HL-60 (cell line): ENCODE results near the gene LARP4B.

ENCODE experiments used
- DNase-seq, 2 experiments: peaks; one replicate each; pipeline ENCODE4 v3.0.0-alpha.2; 2010 to 2020; ENCODE audit warnings: low read depth in 1 of 2, low spot score in 1 of 2
- H3K27ac ChIP-seq: fragments of 250-450 bp; sonication (Bioruptor Pico); replicated peaks from 2 replicates; pipeline ENCODE4 v1.5.1; 2020; ENCODE audit warnings: mild to moderate bottlenecking, moderate library complexity
- H3K27me3 ChIP-seq: fragments of 250-450 bp; sonication (Bioruptor Pico); 2 replicates; pipeline ENCODE4 v1.5.1; 2021; ENCODE audit warnings: mild to moderate bottlenecking, moderate library complexity; ENCODE audit not compliant: insufficient read depth, poor library complexity, severe bottlenecking
- H3K4me3 ChIP-seq: replicated peaks from 2 replicates; pipeline ENCODE4 v1.5.1; 2011; ENCODE audit warnings: mild to moderate bottlenecking, control low read depth, low read length; ENCODE audit not compliant: insufficient read depth
- GABPA ChIP-seq: IDR thresholded peaks from 2 replicates; pipeline ENCODE4 v1.6.1; 2012; ENCODE audit warnings: low read depth
- POLR2AphosphoS5 ChIP-seq: IDR thresholded peaks from 2 replicates; pipeline ENCODE4 v1.6.1; 2012; ENCODE audit warnings: low read depth
- SPI1 ChIP-seq: IDR thresholded peaks from 2 replicates; pipeline ENCODE4 v1.6.1; 2012; ENCODE audit warnings: low read depth, mild to moderate bottlenecking, borderline replicate concordance
- TF ChIP-seq, protein P1 (sequence below): IDR thresholded peaks from 2 replicates; pipeline ENCODE4 v1.6.1; 2012; ENCODE audit warnings: low read depth; ENCODE audit not compliant: insufficient replicate concordance
- TF ChIP-seq, protein P2 (sequence below): IDR thresholded peaks from one replicate; pipeline ENCODE4 v1.5.1; 2011; ENCODE audit warnings: low read length, control low read depth, inconsistent platforms; ENCODE audit not compliant: insufficient read depth

LARP4B gene

DNA sequence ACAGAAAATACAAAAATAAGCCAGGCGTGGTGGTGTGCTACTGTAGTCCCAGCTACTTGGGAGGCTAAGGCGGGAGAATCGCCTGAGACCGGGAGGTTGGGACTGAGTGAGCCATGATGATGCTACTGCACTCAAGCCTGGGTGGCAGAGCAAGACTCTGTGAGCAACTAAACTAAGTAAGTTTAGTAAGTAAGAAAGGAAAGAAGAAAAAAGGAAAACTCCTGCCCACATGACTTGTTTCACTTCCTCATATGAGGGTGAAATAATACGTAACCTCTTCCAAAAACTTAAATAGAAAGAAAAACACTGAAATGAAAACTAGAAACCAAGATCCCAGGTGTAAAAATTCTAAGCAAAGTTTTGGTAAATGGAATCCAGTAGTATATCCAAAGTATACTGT is 79.6 kb downstream of the LARP4B start:
- DNase-seq: peak in 1 of 2 experiments; percentile 5
- TF ChIP-seq POLR2AphosphoS5: no peak
- TF ChIP-seq SPI1: peak; percentile 39; the same call in 1 of the 2 replicates
- H3K4me3 ChIP-seq: no peak overlapping the region
- no peaks in the 10 kb centered on the region for H3K27me3 ChIP-seq
- H3K27ac ChIP-seq: no peak overlapping the region

DNA sequence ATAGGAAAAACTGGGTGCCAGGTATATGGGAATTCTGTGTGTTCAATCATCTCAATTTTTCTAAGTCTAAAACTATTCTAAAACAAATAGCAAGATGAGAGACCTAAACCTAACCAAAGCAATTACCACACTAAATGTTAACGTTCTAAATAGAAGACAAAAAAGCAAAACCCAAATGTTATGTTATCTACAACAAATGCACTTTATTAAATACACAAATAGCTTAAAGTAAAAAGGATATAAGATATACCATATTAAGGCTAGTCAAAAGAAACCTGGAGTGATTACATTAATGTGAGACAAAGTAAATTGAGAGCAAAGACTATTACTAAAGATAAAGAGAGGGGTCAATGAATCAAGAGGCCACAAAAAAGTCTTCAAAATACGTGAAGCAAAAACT is 81.4 kb downstream of the LARP4B start:
- no peak overlapping the region for H3K27ac ChIP-seq
- TF ChIP-seq, protein P1, sequence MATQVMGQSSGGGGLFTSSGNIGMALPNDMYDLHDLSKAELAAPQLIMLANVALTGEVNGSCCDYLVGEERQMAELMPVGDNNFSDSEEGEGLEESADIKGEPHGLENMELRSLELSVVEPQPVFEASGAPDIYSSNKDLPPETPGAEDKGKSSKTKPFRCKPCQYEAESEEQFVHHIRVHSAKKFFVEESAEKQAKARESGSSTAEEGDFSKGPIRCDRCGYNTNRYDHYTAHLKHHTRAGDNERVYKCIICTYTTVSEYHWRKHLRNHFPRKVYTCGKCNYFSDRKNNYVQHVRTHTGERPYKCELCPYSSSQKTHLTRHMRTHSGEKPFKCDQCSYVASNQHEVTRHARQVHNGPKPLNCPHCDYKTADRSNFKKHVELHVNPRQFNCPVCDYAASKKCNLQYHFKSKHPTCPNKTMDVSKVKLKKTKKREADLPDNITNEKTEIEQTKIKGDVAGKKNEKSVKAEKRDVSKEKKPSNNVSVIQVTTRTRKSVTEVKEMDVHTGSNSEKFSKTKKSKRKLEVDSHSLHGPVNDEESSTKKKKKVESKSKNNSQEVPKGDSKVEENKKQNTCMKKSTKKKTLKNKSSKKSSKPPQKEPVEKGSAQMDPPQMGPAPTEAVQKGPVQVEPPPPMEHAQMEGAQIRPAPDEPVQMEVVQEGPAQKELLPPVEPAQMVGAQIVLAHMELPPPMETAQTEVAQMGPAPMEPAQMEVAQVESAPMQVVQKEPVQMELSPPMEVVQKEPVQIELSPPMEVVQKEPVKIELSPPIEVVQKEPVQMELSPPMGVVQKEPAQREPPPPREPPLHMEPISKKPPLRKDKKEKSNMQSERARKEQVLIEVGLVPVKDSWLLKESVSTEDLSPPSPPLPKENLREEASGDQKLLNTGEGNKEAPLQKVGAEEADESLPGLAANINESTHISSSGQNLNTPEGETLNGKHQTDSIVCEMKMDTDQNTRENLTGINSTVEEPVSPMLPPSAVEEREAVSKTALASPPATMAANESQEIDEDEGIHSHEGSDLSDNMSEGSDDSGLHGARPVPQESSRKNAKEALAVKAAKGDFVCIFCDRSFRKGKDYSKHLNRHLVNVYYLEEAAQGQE: no peak
- TF ChIP-seq SPI1 (no peak), POLR2AphosphoS5 (no peak), GABPA (no peak)
- TF ChIP-seq, protein P2, sequence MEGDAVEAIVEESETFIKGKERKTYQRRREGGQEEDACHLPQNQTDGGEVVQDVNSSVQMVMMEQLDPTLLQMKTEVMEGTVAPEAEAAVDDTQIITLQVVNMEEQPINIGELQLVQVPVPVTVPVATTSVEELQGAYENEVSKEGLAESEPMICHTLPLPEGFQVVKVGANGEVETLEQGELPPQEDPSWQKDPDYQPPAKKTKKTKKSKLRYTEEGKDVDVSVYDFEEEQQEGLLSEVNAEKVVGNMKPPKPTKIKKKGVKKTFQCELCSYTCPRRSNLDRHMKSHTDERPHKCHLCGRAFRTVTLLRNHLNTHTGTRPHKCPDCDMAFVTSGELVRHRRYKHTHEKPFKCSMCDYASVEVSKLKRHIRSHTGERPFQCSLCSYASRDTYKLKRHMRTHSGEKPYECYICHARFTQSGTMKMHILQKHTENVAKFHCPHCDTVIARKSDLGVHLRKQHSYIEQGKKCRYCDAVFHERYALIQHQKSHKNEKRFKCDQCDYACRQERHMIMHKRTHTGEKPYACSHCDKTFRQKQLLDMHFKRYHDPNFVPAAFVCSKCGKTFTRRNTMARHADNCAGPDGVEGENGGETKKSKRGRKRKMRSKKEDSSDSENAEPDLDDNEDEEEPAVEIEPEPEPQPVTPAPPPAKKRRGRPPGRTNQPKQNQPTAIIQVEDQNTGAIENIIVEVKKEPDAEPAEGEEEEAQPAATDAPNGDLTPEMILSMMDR: no peak
- H3K27me3 ChIP-seq: no peaks in the 10 kb centered on the region
- no peak overlapping the region for H3K4me3 ChIP-seq
- DNase-seq: no peak

DNA sequence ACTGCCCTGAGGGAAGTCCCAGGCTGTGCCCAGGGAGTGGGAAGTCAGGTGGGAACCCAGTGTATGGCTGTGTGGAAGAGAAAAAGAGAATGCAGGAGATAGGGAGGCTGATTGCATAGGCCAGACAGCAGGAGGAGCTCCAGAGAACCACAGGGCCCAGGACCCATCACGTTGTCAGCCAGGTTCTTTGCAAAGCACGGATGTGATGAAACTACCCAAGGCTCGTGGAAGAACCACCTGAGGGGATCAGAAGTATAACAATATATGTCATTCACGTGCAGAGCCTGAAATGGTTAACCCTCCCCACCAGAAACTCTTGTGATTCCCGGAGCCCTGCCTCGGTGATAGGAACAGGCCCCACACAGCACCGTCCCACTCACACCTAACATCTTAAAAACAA is 83.6 kb downstream of the LARP4B start:
- DNase-seq: no peak
- Histone ChIP-seq H3K27ac (no peak overlapping the region), H3K27me3 (no peaks in the 10 kb centered on the region), H3K4me3 (no peak overlapping the region)
- TF ChIP-seq SPI1 (no peak), POLR2AphosphoS5 (no peak), GABPA (no peak)
- TF ChIP-seq, protein P2: no peak
- TF ChIP-seq, protein P1: no peak

DNA sequence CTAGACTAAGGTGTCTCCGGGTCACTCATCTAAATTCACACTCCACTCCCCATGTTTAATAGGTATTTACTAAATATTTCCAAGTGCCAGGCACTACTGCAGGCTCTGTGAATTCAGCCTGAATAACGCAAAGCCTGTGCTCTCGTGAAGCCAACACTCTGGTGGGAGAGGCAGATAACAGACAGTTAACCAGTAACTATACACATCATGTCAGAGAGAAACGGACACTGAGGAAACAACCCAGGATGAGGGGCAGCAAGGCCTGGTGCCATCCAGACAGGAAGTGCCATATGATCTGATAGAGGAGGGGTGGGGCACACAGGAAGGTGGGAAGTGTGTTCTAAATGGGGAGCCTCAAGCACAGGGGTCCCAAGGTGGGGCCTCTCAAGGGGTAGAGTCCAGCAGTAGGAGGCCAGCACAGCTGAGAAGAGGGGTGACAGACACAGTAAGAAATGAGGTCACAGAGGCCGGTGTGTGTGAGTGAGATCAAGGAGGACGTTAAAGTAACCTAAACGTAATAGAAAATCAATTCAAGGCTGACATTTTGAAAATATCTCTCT is 85.3 kb downstream of the LARP4B start:
- no peak for DNase-seq
- TF ChIP-seq SPI1 (no peak), POLR2AphosphoS5 (no peak), GABPA (no peak)
- TF ChIP-seq, protein P1: no peak
- Histone ChIP-seq H3K27ac (no peak overlapping the region), H3K27me3 (no peaks in the 10 kb centered on the region), H3K4me3 (no peak overlapping the region)
